Amniotic epithelial cell (primary cell): ENCODE data around the gene NR2F6.

Source experiments
- DNase-seq: peaks from one replicate; pipeline ENCODE4 v3.0.0-alpha.2; 2010; ENCODE audit warnings: low read depth

Gene NR2F6

GRCh38 chr19:17263712-17264640, 18.3 kb upstream of the NR2F6 start:
- DNase-seq = no peak

- no peak for DNase-seq
Measured at GRCh38 chr19:17262557-17262956, 16.8 kb upstream of the NR2F6 start.

- peak; percentile 64 for DNase-seq
Measured at GRCh38 chr19:17260842-17261325, 15.2 kb upstream of the NR2F6 start.

- no peak for DNase-seq
Measured at GRCh38 chr19:17259934-17260333, 14.2 kb upstream of the NR2F6 start.

- peak; percentile 33 for DNase-seq
Measured at GRCh38 chr19:17259118-17259780, 13.5 kb upstream of the NR2F6 start.

GRCh38 chr19:17256130-17256529, 10.4 kb upstream of the NR2F6 start:
- no peak for DNase-seq

GRCh38 chr19:17255150-17255621, 9.5 kb upstream of the NR2F6 start:
- peak; percentile 70 for DNase-seq

GRCh38 chr19:17254636-17255035, 8.9 kb upstream of the NR2F6 start:
- no peak for DNase-seq

- DNase-seq = no peak
Measured at GRCh38 chr19:17249887-17250548, 4.3 kb upstream of the NR2F6 start.

- no peak for DNase-seq
Measured at GRCh38 chr19:17248011-17248776, 2.5 kb upstream of the NR2F6 start.

GRCh38 chr19:17246681-17247425, 1.1 kb upstream of the NR2F6 start:
- DNase-seq = peak; percentile 33

- DNase-seq = no peak
Measured at GRCh38 chr19:17244618-17245534, 843 bp downstream of the NR2F6 start.

- no peak for DNase-seq
Measured at GRCh38 chr19:17243830-17244617, 1.7 kb downstream of the NR2F6 start.

GRCh38 chr19:17243211-17243829, 2.4 kb downstream of the NR2F6 start:
- DNase-seq = no peak

- DNase-seq = no peak
Measured at GRCh38 chr19:17242431-17243208, 3.1 kb downstream of the NR2F6 start.

- DNase-seq = no peak
Measured at GRCh38 chr19:17240826-17241399, 4.8 kb downstream of the NR2F6 start.

- DNase-seq = no peak
Measured at GRCh38 chr19:17240062-17240752, 5.5 kb downstream of the NR2F6 start.
